SKM-1 treated with dmso at 0.1 percent for 144 hours (cell line): Measurements from ENCODE around the gene SYNGR3.
"Not testable (repeated sequence)": the region's sequence is repeated elsewhere in the genome, so short reads cannot be mapped to it uniquely, and the experiment has no call there.

ENCODE experiments used
- DNase-seq: peaks from one replicate; lab custom pipeline; 2025; ENCODE audit not compliant: unreplicated experiment; lab: John Stamatoyannopoulos, UW

The SYNGR3 gene

DNA sequence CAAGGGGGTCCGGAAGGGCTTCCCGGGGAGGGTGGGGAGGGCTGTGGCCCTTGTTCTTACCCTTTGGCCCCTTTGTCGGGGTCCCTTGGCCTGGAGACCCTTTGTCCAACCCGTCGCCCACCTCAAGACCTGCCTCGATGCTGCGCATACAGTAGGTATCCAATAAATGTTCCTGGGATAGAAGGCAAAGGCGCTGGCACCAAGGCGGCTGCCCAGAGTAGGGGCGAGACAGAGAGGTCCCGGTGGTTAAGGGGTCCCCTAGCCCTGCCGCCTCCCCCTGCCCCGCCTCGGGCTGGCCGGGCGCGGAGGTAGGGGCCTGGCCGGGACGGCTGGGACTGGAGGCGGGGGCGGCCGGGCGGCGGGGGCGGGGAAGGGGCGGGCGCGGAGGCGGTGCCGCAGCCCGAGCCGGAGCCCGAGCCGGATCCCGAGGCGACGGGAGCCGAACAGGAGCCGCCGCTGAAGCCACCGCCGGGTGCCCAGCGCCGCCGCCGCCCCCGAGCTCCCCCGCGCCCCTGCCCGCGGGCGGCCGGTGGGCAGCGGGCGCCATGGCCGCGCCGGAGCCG lies 36.8 kb downstream of the SYNGR3 start, which contains the start of gene NHERF2:
TSS of gene NHERF2 (plus strand) at position 442 of the 563 bp plus-strand sequence. CDS start at position 546, 104 bp downstream.
- DNase-seq, result no peak

DNA sequence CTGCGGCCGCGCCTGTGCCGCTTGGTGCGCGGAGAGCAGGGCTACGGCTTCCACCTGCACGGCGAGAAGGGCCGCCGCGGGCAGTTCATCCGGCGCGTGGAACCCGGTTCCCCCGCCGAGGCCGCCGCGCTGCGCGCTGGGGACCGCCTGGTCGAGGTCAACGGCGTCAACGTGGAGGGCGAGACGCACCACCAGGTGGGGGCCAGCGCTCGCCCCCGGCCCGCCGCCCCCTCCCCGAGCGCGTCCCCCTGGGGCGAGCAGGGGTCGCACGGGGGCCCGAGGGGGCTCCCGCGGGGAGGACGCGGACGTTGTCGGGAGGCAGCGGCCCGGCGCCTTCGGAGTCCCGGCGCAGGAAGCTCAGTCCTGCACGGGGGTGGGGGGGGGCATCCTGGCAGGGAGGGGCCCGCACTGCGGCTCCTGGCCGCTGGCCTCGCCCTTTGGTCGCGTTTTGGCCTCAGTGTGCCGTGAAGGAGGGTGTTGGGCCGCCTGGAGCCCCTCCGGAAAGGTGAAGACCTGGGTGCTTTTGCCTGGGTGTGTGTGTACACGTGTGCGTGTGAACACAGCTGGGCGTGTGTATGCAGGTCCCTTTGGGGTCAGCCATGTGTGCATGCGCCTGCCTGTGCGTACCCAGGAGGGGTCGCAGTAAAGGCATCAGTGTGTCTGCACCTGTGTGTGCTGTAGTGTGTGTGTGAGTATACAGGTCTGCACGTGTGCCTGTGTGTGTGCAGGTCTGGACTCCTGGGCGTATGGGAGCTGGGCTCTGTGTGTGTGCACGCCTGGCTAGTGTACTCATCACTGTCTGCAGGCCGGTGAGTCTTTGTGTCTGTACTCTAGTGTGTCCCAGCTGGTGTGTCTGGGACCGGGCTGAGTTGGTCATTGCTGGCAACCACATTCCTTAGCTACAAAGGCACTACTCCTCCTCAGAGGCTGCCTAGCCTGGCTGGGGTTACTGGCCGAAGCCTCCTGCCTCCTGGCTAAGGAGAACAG lies 37.5 kb downstream of the SYNGR3 start:
- no peak for DNase-seq

DNA sequence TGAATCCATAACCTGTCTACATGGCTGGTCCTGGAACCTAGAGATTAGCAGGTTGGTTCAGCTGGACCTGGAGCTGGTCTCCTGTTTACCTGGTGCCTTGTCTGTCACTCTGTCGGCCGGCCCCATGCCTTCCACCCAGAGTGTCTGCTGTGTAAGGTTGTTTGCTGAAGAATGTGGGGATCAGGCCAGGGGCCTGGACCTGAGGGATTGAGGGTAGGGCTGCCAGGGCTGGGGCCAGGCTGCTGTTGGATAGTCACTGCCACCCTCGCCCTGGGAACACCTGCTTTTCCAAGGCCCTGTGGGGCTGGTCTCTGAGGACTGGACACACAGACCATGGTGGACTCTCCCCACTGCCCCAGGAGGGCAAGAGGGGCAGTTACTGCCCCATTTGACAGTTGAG lies 38.4 kb downstream of the SYNGR3 start:
- no peak for DNase-seq

DNA sequence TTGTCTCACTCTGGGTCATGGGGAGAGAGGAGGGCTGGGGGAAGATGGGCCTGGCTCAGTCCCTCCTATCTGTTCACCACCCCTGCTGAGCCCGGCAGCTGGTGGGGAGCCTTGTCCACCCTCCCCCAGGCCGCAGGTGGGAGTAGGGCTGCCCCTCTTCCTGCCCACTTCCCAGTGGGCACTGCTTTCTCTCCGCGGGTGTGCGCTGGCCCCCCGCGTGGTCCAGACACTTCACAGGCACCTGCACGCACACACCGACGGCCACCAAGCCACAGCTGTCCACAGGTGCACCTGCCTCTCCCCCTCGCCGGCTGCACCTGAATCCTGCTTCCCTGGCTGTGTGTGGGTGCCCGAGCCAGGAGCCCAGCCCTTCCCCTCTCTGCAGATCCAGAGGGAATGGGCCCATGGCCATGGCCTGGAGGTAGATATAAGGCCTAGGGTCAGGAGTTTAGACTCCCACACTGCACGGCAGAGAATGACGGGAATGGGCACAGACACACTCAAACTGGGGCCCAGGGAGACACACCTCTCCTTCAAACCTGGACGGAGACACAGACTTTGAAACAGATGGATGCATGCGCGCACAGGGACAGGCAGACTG lies 39.0 kb downstream of the SYNGR3 start:
- DNase-seq, result no peak

DNA sequence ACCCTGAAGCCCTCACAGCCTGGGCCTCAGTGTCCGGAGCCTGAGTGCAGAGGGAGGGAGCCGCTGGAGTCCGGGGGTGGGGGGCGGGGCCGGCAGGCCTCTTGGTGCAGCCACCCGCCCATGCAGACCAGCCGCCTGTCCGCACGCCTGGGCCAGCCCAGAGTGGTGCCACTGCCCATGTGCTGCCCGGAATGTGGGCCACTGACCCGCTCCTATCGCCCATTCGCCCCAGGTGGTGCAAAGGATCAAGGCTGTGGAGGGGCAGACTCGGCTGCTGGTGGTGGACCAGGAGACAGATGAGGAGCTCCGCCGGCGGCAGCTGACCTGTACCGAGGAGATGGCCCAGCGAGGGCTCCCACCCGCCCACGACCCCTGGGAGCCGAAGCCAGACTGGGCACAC lies 39.6 kb downstream of the SYNGR3 start:
- no peak for DNase-seq

DNA sequence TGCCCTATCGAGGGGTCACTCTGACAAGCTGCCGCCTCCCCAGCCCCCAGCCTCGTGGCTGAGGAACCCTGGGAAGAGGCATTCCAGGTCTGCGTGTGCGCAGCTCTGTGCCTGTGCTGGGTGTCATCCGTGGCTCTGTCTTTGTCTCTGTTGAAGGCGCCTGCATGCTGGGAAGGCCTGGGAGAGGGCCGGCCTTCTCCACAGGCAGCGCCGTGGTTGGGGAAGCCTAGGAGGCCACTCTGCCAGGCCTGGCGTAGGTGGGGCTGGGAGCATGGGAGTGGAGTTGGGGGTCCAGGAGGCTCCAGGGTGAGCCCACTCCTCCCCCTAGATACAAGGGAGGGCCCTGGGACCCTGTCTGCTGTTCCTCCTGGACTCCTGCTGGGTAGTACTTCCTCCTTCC lies 40.3 kb downstream of the SYNGR3 start:
- no peak for DNase-seq

DNA sequence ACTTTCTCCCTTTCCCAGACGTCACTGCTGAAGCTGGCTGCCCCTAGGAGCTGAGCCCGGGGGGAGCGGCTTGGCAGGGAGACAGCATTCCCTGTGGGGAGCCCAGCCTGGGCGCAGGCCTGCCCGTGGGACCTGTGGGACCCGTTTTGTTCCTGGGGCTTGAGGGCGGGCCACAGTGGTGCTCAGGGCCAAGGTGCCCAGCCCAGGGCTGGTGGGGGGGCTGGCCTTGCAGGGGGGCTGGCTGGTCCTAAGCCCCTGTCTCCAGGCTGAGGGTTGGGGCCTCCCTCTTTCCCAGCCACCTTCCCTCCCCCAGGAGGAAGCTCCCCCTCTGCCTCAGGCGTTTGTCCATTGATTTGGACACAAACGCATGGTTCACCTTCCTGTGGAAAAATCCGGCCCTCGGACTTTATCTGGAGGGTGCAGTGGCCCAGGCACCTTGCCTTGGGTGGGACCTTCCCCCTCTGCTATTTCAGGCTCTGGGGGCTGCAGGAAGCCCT lies 41.4 kb downstream of the SYNGR3 start:
- no peak for DNase-seq

DNA sequence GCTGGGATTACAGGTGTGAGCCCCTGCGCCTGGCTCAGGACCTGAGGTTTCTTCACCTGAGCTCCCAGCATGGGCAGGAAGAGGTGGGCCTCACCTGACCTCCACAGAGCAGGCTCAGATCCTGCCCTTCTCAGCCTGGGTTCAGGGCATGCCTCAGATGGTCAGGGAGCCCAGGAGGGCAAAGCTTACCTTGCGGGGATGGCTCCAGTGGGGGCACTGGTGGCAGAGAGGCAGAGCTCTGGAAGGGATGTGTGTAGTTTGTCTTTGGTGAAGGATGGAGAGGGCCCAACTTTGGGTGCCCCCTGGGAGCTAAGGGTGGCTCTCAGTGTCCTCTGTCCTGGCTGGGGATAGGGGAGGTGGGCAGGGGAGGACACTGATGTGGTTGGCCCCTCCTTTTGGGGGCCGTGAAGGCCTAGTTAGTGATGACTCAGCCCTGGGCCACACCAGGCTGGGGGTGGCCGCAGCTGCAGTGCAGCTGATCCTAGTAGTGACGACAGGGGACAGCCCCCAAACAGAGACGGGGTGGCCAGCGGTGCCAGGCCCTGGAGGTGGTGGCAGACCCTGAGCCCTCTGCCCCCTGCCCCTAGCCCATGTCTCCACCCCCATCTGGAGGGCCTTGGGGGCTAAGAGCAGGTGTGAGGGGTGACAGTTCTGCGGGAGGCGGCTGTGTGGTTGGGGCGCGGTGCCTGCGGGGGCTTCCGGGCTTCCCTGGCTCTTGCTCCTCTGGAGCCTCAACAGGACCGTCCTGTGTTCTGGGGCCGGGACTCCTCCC lies 42.7 kb downstream of the SYNGR3 start:
- no peak for DNase-seq

DNA sequence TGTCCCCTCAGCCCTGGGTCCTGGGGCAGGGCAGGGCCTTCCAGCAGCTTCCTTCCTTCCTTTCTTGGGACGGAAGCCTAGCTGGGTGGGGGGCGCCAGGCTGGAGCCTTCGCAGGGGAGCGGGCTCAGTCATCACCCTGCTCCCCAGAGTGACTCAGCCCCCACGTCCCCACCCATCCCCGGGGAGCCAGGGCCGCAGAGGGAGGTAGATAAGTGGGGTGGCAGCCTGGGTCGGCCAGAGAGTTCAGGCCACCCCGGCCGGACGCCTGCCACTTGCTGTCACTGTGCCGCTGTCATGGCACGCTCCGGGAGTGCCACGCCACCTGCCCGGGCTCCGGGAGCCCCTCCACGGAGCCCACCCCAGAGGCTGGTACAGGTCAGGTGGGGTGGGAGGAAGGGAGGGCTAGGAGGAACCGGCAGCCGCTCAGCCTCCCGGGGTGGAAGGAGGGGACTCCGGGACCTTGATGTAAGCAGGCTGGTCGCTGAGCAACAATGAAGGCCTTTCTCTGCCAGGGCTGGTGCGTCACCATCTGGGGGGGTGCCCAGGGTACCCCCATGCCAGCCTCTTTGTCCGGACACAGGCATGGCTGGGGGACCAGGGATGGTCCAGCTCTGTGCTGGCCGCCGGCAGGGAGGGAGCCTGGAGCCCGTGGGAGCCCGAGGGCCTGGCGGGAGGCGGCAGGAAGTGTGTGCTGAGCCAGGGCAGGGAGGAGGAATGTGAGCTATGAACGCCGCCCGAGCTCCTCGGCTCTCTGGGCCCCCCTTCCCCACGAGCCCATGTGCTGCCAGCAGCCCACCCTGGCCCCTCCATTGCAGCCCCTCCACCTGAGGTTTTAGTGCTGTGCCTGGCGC lies 43.5 kb downstream of the SYNGR3 start:
- no peak for DNase-seq

DNA sequence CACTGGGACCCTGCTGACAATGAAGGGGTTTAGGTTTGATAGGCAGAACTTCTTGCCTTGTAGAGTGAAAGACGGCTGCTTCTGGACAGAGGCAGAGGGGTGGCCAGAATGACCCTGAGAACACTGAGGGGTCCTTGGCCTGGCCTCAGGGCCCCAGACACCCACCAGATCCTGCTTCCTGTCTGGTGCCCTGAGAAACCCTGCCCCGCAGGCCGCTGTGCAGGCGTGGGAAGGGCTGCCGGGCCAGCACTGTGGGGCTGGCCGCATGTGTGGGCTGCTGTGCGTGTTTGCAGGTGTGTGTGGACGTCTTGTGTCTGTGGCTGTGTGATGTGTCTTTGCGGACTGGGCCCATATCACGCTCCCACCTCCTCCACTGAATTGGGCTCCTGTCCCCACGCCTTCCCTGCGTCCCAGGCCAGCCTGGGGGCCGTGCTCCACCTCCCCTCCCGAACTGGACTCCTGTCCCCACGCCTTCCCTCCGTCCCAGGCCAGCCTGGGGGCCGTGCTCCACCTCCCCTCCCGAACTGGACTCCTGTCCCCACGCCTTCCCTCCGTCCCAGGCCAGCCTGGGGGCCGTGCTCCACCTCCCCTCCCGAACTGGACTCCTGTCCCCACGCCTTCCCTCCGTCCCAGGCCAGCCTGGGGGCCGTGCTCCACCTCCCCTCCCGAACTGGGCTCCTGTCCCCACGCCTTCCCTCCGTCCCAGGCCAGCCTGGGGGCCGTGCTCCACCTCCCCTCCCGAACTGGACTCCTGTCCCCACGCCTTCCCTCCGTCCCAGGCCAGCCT lies 44.3 kb downstream of the SYNGR3 start:
- DNase-seq, result not testable (repeated sequence)

DNA sequence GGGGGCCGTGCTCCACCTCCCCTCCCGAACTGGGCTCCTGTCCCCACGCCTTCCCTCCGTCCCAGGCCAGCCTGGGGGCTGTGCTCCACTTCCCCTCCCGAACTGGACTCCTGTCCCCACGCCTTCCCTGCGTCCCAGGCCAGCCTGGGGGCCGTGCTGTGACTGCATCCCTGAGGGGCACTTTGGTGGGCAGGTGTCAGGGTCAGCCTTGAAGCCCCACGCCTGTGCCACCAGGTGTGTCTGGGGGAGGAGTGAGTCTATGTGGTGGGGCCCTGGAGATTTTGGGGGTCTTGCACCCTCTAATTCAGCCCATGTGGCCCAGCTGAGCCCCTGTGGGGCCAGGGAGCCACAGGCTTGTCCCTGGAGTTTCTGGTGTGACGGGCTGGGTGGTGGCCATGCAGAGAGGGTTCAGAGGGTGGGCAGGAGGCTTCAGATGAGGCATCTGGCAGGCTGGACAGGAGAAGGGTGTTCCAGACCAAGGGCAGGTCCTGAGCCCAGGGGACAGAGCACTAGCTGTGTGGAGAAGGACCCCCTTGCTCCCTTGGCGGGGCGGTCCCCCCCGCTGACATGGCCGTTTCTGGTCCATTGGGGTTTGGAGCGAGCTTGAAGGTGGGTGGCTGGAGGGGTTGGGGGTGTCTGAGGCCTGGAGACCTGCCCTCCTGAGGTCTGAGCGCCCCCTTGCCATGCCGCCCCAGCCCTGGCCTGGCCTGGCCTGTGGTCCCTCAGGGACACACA lies 45.1 kb downstream of the SYNGR3 start:
- no peak for DNase-seq

DNA sequence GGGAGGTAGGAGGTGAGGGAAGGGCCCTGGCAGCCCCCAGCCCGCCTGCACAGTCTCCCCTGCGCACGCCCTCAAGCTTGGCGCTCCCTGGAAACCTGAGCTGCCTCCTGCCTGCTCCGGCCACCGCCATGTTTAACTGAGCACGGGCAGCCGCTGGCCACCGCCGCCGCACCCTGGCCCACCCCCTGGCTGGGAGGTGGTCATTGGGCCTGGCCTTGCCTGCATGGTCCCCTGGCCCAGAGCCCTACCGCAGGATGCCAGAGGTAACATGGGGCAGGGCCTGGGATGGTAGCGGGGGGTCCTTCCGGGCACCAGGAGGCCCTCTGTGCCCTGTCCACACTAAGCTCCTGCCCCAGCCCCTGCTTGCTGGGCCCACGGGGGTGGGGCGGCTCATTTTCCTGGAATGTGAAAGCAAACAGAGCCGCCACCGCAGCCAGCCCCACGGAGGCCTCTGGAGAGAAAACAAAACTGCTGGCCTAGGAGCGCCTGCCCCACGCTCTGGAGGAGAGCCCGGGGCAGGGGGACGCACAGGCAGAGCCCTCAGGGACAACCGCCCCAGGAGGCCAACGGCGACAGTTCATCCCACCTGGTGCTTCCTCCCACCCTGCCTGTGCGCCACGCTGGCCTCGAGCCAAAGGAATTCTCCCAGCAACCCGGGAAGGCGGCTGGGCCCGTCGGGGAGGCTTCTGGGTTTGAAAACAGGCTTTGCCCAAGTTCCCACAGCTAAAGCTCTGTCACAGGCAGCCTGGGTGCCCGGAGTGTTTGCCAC lies 45.8 kb downstream of the SYNGR3 start:
- no peak for DNase-seq

DNA sequence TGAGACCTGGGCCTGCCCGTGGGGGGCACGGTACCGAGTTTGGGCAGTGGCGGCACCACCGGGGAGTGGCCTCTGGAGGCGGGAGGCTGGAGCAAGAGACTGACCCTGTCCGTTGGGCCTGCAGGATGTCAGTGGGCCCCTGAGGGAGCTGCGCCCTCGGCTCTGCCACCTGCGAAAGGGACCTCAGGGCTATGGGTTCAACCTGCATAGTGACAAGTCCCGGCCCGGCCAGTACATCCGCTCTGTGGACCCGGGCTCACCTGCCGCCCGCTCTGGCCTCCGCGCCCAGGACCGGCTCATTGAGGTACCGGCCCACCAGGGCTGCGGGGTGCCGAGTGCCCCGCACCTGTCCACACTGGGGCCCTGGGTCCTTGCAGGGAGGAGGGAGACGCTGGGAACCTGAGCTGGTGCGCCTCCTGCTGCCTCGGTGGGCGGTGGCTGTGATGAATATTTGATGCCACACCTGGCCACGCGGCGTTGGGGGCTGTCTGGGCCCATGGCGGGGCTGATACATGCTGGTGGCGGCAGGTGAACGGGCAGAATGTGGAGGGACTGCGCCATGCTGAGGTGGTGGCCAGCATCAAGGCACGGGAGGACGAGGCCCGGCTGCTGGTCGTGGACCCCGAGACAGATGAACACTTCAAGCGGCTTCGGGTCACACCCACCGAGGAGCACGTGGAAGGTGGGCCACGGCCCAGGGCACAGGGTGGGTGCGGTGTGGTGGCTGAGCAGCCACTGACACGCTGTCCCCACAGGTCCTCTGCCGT lies 46.6 kb downstream of the SYNGR3 start:
- DNase-seq, result no peak

DNA sequence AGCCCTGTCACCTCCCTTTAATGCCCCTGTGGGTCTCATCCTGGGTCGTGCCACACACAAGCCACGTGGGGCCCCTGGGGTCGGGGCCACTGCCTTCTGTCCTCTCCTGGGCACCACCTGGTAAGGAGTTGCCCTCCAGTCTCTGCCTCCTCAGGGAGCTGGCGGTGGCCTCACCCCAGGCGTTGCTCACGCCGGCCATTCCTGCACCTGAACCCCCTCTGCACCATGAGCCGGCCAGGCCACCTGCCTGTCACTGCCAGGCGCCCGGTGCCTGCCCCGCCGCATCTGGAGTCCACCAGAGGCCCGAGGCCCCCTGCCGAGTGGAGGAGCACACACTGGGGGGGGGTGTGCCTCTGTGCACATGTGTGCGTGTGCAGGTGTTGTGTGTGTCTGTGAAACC lies 47.3 kb downstream of the SYNGR3 start:
- no peak for DNase-seq

DNA sequence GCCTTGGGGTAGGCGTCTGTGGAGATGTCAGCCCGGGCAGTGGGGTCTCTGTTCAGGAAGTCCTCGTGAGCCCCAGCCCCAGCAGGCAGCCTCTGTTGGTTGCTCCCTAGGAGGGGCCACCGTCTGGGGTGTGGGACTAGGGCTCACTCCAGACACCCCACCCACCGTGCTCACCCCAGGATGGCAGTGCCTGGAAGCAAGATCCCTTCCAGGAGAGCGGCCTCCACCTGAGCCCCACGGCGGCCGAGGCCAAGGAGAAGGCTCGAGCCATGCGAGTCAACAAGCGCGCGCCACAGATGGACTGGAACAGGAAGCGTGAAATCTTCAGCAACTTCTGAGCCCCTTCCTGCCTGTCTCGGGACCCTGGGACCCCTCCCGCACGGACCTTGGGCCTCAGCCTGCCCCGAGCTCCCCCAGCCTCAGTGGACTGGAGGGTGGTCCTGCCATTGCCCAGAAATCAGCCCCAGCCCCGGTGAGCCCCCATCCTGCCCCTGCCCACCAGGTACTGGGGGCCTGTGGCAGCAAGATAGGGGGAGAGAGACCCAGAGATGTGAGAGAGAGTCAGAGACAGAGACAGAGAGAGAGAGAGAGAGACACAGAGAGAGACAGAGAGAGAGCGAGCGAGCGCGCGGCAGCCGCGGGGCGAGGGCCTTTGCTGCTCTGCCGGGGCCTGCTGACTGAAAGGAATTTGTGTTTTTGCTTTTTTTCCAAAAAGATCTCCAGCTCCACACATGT lies 48.0 kb downstream of the SYNGR3 start:
- DNase-seq, result no peak
